ENCODE measurements around the gene ANKRD1.

Gene ANKRD1

DNA sequence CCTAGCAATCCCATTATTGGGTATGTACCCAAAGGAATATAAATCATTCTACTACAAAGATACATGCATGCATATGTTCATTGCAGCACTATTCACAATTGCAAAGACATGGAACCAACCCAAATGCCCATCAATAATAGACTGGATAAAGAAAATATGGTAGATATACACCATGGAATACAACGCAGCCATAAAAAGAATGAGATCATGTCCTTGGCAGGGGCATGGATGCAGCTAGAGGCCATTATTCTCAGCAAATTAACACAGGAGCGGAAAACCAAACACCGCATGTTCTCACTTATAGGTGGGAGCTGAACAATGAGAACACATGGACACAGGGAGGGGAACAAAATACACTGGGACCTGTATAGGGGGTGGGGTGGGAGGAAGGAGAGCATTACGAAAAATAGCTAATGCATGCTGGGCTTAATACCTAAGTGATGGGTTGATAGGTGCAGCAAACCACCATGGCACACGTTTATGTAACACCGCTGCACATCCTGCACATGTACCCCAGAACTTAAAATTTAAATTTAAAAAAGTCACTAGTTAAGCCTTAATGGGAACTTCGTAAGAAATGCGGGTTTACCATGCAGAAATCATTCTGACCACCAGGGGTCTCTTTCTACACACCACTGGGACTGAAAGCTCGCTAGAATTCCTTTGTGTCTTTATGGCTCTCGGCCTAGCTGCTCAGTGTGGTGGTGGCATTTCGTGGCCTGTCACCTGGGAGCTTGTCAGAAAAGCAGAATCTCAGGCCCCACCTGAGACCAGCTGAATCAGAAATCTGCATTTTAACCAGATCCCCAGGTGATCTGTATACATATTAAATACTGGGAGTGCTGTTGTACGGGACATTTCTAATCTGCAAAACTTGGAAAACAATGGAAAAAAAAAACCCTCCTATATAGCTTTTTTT is 9.5 kb downstream of the ANKRD1 start:
- TF ChIP-seq GATA2 (IDR thresholded peaks at IDR 0.05; ENCODE audit: low read depth, low read length) (no peak), GATA3 (IDR thresholded peaks at IDR 0.05; ENCODE audit: low read depth, low read length) (no peak)

DNA sequence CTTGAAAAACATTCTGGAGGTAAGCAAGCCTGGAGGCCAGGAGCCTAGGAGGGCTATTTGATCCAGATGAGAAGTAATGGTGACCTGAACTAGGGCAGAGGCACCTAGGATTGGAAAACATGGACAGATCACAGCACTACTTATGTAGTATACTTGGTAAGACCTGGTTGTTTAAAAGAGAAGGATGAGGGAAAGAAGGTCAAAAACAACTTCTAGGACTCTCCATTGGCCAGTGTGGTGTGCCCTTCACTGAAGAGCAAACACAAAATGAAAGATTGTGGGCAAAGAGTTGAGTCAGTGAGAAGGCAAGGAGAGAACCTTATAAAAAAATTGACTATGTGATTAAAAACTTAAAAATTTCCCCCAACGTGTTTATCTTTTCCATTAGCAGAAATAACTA is 14.3 kb downstream of the ANKRD1 start:
- TF ChIP-seq GATA3 (IDR thresholded peaks at IDR 0.05; ENCODE audit: low read depth, low read length) (no peak), GATA2 (IDR thresholded peaks at IDR 0.05; ENCODE audit: low read depth, low read length) (no peak)

DNA sequence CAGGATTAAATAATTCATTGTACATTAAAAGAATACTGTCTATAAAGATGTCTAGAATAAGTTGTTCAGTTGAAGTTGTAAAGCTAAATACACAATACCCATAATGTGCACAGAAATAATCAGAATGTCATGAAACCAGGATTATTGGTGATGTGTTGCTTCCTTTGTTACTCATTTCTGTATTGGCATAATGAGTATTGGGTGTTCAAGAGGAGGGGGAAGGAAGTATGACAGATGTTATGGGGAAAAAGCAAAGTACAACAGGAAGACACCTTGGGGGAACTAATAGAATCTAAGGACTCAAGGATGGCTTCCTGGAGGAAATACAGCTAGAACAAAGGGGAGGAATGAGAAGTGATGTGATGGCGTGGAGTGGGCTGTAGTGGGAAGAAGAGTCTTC is 15.0 kb downstream of the ANKRD1 start:
- no peak for TF ChIP-seq GATA2 (IDR thresholded peaks at IDR 0.05; ENCODE audit: low read depth, low read length)
- no peak for TF ChIP-seq GATA3 (IDR thresholded peaks at IDR 0.05; ENCODE audit: low read depth, low read length)

DNA sequence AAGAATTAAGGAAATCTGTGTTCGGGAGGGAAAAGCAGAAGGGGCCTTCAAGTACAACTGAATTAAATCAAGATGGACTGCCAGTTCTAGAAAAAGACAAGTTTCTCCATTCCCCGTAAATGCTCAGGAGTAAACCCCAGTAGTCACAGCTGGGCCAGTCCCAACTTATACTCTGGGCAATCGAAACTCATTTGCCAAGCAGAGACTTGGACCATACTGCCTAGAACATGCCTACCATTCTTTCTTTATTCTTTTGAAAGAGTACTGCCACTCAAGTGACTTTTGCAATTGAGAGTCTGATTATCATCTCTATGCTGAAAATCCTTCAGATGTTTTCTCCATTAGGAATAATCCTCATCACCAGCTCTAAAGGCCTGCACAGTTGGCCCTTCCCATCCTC is 27.7 kb downstream of the ANKRD1 start:
- no peak for TF ChIP-seq GATA3 (IDR thresholded peaks at IDR 0.05; ENCODE audit: low read depth, low read length)
- no peak for TF ChIP-seq GATA2 (IDR thresholded peaks at IDR 0.05; ENCODE audit: low read depth, low read length)

DNA sequence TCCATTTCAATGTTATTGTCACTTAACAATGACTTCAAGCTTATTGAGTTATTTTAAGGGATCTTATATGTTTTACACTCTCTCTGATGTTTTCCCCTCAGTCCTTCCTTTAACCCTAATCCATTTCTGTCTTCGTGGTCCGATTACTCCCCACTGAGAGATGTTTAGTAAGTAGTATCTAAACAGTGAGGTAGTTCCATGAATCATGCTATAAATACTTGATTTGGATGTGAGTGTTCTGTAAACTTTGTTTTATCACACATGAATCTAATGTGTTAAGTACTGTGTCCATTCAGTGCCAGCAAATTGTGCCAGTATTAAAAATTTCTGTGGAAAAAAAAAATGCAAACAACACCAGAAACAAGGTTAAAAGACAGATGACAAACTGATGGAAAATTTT is 30.5 kb downstream of the ANKRD1 start:
- no peak for TF ChIP-seq GATA3 (IDR thresholded peaks at IDR 0.05; ENCODE audit: low read depth, low read length)
- TF ChIP-seq GATA2 (IDR thresholded peaks at IDR 0.05; ENCODE audit: low read depth, low read length), result no peak

DNA sequence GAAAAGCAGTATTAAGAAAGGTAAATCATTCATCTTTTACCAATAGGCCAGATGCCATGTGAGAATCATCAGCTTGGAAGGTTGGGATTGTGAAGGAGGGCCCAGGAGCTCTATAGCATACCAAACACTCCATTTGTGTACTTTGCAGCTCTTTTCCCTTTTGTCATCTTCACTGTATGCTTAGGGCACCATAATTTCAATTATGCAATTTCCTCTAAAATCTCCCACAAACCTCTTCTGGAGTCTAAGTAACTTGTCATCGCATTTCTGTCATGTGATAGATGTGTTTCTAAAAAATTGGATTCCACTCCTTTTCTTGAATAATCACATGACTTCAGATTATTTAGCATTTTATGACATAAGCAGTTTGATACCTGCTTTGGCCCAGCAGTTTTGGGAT is 31.3 kb downstream of the ANKRD1 start:
- TF ChIP-seq GATA2 (IDR thresholded peaks at IDR 0.05; ENCODE audit: low read depth, low read length) (no peak), GATA3 (IDR thresholded peaks at IDR 0.05; ENCODE audit: low read depth, low read length) (no peak)

DNA sequence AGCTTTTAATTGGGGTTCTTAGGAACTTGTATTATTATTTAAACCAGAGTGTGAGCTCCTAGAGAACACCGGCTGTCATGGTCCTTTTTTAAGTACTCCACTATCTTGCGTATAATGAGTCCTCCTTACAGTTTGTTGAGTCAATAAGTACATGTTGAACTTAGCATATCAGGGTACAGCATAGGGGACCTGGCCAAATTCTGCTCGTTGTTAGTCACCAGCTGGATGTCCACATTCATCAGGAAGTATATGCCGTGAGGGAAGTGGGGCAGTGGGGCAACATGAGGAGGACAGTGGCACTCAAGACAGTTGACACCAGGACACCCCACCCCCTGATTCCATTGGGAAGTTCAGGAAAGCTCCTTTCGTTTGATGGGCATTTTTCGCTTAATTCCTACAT is 32.5 kb downstream of the ANKRD1 start:
- TF ChIP-seq GATA2 (IDR thresholded peaks at IDR 0.05; ENCODE audit: low read depth, low read length), result no peak
- TF ChIP-seq GATA3 (IDR thresholded peaks at IDR 0.05; ENCODE audit: low read depth, low read length), result no peak

DNA sequence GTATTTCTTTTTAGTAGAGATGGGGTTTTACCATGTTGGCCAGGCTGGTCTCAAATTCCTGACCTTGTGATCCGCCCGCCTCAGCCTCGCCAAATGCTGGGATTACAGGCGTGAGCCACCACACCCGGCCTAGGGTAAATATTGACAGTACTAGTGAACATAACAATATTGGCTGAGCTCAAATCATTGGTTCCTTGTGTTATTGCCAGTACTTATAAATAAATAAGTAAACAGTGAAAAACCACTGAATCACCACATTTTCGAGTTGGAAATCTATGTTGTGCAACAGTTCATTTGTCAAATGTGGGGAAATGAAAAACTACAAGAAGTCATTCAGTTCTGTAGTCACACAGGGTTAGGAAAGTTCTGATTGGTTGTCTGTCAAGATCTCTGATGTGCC is 33.3 kb downstream of the ANKRD1 start:
- TF ChIP-seq GATA2 (IDR thresholded peaks at IDR 0.05; ENCODE audit: low read depth, low read length) (no peak), GATA3 (IDR thresholded peaks at IDR 0.05; ENCODE audit: low read depth, low read length) (no peak)

DNA sequence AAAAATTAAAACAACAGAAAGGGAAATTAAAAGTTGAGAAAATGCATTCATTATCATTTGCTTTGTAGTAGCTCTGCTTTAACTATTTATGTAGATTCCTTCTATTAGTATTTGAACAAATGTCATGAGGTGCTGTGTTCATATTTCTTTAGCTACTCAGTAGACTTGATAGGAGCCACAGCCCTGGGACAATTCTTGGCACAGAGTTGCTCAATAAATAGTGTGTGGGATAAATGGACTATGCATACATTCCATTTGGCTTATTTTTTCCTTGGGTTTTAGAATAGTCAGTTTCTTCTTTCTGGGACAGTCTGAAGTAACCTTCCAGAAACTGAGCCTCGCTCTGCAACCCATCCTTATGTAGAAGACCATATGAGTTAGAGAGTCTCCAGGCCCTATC is 35.7 kb downstream of the ANKRD1 start:
- TF ChIP-seq GATA3 (IDR thresholded peaks at IDR 0.05; ENCODE audit: low read depth, low read length) (no peak), GATA2 (IDR thresholded peaks at IDR 0.05; ENCODE audit: low read depth, low read length) (no peak)

DNA sequence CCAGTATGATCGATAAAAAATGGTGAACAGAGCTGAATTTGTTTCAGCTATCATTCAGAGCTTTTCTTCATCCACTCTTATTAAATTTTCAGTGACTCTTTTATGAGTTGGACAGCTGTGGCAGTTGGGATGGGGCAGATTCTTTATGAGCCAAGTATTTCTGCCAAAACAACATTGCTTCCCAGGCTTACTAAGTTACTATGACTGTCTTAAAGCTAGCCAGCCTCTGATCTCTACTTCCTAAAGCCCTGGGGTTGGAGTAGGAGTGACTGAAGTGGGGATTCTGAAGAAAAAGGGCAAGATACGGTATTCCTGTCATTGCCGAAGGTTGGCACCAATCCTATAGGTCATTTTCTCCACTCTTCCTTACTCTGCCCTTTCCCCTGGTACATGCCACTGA is 36.5 kb downstream of the ANKRD1 start:
- TF ChIP-seq GATA2 (IDR thresholded peaks at IDR 0.05; ENCODE audit: low read depth, low read length) (no peak), GATA3 (IDR thresholded peaks at IDR 0.05; ENCODE audit: low read depth, low read length) (no peak)

DNA sequence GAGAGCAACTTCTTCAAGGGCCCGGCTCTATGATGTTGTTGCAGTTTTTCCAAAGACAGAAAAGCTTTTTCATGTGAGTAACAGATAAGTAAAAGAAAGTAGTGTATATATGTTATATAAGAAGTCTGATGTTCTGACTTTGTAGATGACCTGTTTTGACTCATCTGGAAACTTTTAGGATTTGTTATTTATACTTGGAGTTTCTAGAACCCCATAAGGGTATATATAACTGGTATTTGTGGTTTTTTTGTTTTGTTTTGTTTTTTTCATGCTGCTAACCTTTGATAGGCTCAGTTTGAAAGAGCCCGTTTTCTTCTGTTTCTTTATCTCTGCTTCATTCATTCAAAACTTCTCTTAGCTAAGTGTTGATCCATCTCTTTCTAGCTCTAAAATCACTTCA is 41.8 kb downstream of the ANKRD1 start:
- TF ChIP-seq GATA3 (IDR thresholded peaks at IDR 0.05; ENCODE audit: low read depth, low read length) (no peak), GATA2 (IDR thresholded peaks at IDR 0.05; ENCODE audit: low read depth, low read length) (no peak)

DNA sequence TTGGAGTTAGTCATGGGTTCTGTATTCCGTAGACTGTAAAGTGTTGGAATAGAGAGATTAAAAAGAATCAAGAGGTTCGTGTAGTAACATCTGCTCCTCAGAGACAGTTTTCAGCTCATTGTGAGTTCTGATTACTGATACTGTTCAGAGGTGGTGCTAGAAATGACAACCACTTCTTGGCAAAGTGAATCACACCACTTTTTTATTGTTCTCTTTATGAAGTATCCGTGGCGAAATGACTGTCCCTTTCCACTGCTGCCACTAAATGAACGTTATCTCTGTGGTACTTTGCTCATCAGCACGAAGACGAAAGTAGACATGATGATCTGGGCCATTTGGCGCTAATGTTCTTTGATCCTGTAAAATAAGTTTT is 48.3 kb downstream of the ANKRD1 start:
- TF ChIP-seq GATA2 (IDR thresholded peaks at IDR 0.05; ENCODE audit: low read depth, low read length) (no peak), GATA3 (IDR thresholded peaks at IDR 0.05; ENCODE audit: low read depth, low read length) (no peak)

DNA sequence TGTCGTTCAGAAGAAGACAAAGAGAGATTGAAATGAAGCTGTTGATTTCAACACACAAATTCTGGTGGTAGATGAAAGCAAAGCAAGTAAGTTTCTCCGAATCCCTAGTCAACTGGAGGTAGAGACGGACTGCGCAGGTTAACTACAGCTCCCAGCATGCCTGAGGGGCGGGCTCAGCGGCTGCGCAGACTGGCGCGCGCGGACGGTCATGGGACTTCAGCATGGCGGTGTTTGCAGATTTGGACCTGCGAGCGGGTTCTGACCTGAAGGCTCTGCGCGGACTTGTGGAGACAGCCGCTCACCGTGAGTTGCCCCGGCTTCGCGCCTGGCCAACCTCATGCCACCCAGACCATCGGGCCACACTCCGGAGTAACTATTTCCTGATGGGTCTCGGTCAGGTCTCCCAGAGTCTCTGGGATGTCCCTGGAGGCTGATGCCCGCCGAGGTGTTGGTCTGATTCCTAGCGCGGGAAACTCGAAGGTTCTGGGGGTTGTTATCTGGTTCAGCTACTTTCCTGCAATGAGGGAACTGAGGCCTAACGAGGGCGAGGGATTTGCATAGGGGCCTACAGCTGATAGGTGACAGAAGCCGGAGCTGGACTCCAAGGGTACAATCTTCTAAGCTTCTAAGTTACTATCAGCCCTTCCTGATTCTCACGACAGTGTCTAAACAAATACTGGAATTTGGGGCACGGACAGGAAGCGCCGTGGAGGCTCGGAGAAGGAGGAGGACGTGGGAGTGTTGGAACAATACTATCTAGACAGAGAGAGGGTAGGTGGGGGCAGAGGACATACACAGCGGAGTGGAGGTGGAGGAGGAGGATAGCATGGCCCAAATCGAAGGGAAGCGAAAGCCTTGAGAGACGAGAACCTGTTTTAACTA is 48.9 kb downstream of the ANKRD1 start, which contains the start of gene RPP30:
Gene RPP30 (plus strand): TSS at position 209 of the 882 bp plus-strand sequence. CDS start 13 bp downstream, at position 222.
- no peak for TF ChIP-seq GATA3 (IDR thresholded peaks at IDR 0.05; ENCODE audit: low read depth, low read length)
- no peak for TF ChIP-seq GATA2 (IDR thresholded peaks at IDR 0.05; ENCODE audit: low read depth, low read length)

DNA sequence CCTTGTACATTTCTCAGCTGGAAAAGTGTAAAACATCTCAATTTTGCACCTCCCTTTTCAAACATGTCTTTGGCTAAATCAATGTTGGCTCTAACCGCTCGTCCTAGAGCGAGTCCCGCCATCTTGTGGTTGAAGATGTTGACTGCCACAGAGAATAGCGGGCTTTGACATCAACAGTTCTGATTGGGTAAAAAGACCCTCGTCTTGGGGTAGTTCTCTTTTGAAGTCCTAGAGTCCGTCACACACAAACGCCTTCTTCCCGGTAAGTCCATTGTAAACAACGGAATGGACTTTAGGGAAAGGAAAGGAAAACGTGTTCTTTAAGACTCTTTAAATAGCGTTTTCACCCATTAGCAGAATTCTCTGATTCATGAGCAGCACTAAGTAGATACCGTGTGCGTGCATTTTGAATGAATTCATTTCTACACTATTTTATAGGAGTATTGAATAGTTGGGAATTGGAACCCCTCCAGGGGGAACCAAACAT is 49.6 kb downstream of the ANKRD1 start:
- TF ChIP-seq GATA3 (IDR thresholded peaks at IDR 0.05; ENCODE audit: low read depth, low read length) (no peak), GATA2 (IDR thresholded peaks at IDR 0.05; ENCODE audit: low read depth, low read length) (no peak)
